Caco-2 (cell line): ENCODE measurements around the gene SFN. TPM values are rescaled to one million over a fixed set of nuclear protein-coding genes. Genes with fewer than 3 reads are reported as not detected.
"Not testable (repeated sequence)": the region's sequence is repeated elsewhere in the genome, so short reads cannot be mapped to it uniquely, and the experiment has no call there.

Experiments
- BruUV-seq: library from RNA; stranded (reverse); fragments of 400-500 nt; replicated peaks from 2 replicates; lab custom pipeline; 2021; lab: Mats Ljungman, UMichigan
- CTCF ChIA-PET: fragments of 300-600 bp; sonication (Branson Sonifier 250); formaldehyde crosslinking; loops from one replicate; lab custom pipeline; 2022; ENCODE audit warnings: antibody characterized with exemption; lab: Charles Lee
- POLR2A ChIA-PET: fragments of 300-600 bp; sonication (Branson Sonifier 250); formaldehyde crosslinking; loops from one replicate; lab custom pipeline; 2022; ENCODE audit warnings: antibody characterized with exemption; lab: Charles Lee
- DNase-seq, 2 experiments: peaks; one replicate each; pipeline versions ENCODE4 v3.0.0 to v3.0.0-alpha.2; 2020 to 2022
- H3K27me3 ChIP-seq: replicated peaks from 2 replicates; pipeline ENCODE4 v1.6.0; 2011; ENCODE audit warnings: low read length; ENCODE audit not compliant: control insufficient read depth, insufficient read depth
- H3K36me3 ChIP-seq: 2 replicates; pipeline ENCODE4 v1.5.1; 2011; ENCODE audit warnings: low read length; ENCODE audit not compliant: control insufficient read depth, insufficient read depth
- H3K4me1 ChIP-seq: fragments of 250-450 bp; sonication (Bioruptor Pico); 2 replicates; pipeline ENCODE4 v1.5.1; 2020; ENCODE audit warnings: mild to moderate bottlenecking
- H3K4me3 ChIP-seq: 2 replicates; pipeline ENCODE4 v1.5.1; 2011; ENCODE audit warnings: low read depth, mild to moderate bottlenecking, control low read depth, low read length
- H3K9me3 ChIP-seq: fragments of 250-450 bp; sonication (Bioruptor Pico); 2 replicates; pipeline ENCODE4 v1.5.1; 2020; ENCODE audit warnings: mild to moderate bottlenecking, moderate library complexity
- H3K27ac Mint-ChIP-seq: one replicate; pipeline ENCODE4 v1.8.0; 2022; ENCODE audit warnings: mixed read lengths; ENCODE audit not compliant: unreplicated experiment
- H3K27me3 Mint-ChIP-seq: one replicate; pipeline ENCODE4 v1.8.0; 2022; ENCODE audit warnings: mixed read lengths; ENCODE audit not compliant: insufficient read depth, unreplicated experiment
- H3K36me3 Mint-ChIP-seq: one replicate; pipeline ENCODE4 v1.8.0; 2022; ENCODE audit warnings: mild to moderate bottlenecking, mixed read lengths; ENCODE audit not compliant: insufficient read depth, unreplicated experiment
- H3K4me1 Mint-ChIP-seq: one replicate; pipeline ENCODE4 v1.8.0; 2022; ENCODE audit warnings: low read depth, mixed read lengths; ENCODE audit not compliant: unreplicated experiment
- H3K4me3 Mint-ChIP-seq: one replicate; pipeline ENCODE4 v1.8.0; 2022; ENCODE audit warnings: mild to moderate bottlenecking, moderate library complexity, mixed read lengths; ENCODE audit not compliant: unreplicated experiment
- H3K9me3 Mint-ChIP-seq: one replicate; pipeline ENCODE4 v1.8.0; 2022; ENCODE audit warnings: mixed read lengths; ENCODE audit not compliant: unreplicated experiment
- intact Hi-C: fragments of 100-400 bp; cut with micrococcal nuclease; formaldehyde crosslinking; loops from one replicate; pipeline ENCODE4 v1.10.0; 2022; ENCODE audit not compliant: unreplicated experiment
- total RNA-seq: library from RNA; stranded (reverse); gene quantifications from 2 replicates; pipeline ENCODE4 v1.2.3, GENCODE V29; 2022
- TF ChIP-seq, protein P1 (sequence below), 2 experiments: fragments of 200-600 bp in 1 of 2; IDR thresholded peaks; 1 replicate in 1 of 2; 2 replicates in 1 of 2; pipeline versions ENCODE4 v1.5.1 to v1.8.0; 2011 to 2022; ENCODE audit warnings: antibody characterized with exemption in 1 of 2, control low read depth in 1 of 2, inconsistent platforms in 1 of 2, low read depth in 1 of 2, low read length in 1 of 2, mild to moderate bottlenecking in 1 of 2, moderate library complexity in 1 of 2; ENCODE audit not compliant: insufficient read depth in 1 of 2, severe bottlenecking in 1 of 2, unreplicated experiment in 1 of 2

SFN gene
- total RNA-seq, 1 experiment from 2014 or later = 21.4 TPM

DNA sequence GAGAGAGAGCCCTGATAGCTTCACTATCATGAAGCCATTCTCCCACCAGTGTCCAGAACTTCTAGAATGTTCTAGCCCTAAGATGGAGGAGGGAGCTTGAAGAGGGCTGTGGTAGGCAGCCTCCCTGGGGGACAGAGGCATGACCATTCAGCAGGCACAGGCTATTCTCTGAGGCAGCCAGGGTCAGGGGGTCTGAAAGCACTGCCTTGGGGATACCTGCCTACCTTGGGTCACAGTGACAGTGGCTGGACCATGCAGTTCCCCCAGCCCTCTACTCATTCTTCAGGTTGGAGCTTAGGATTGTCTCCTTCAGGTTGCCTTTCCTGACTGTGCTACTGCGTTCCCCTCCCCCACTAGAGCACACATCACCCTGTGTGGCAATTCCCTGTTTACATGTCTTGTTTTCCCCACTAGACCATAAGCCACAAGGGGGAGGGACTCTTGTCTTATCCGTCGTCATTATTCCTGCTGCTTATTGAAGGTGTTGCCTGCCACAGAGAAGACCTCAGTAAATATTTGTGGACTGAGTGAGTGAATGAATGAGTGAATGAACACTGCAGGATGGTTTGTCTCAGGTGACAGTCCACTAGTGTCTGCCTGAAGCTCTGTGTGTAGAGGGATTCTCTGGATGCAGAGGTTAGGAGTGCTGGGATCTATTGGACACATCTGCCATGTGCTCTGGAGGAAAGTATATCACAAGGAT, 31.3 kb upstream of the SFN start:
- POLR2A ChIA-PET = no interaction called here
- Mint-ChIP-seq H3K4me3 (no peak overlapping the region), H3K36me3 (peaks cover 5% of the 10 kb centered on the region), H3K4me1 (peaks cover 10% of the 10 kb centered on the region), H3K9me3 (no peaks in the 10 kb centered on the region), H3K27ac (no peak overlapping the region), H3K27me3 (no peaks in the 10 kb centered on the region)
- intact Hi-C loops = no loop called here
- CTCF ChIA-PET = interaction anchor here (1.5 kb wide), 1 partner anchor 133 kb away, joined by 3 read pairs; no protein-coding TSS in a partner anchor
- BruUV-seq = no TSS peak
- no peaks in the 10 kb centered on the region for H3K9me3 ChIP-seq
- H3K4me1 ChIP-seq = no peaks in the 10 kb centered on the region
- H3K36me3 ChIP-seq = no peaks in the 10 kb centered on the region; the same call in 1 of the 2 replicates
- TF ChIP-seq, protein P1, sequence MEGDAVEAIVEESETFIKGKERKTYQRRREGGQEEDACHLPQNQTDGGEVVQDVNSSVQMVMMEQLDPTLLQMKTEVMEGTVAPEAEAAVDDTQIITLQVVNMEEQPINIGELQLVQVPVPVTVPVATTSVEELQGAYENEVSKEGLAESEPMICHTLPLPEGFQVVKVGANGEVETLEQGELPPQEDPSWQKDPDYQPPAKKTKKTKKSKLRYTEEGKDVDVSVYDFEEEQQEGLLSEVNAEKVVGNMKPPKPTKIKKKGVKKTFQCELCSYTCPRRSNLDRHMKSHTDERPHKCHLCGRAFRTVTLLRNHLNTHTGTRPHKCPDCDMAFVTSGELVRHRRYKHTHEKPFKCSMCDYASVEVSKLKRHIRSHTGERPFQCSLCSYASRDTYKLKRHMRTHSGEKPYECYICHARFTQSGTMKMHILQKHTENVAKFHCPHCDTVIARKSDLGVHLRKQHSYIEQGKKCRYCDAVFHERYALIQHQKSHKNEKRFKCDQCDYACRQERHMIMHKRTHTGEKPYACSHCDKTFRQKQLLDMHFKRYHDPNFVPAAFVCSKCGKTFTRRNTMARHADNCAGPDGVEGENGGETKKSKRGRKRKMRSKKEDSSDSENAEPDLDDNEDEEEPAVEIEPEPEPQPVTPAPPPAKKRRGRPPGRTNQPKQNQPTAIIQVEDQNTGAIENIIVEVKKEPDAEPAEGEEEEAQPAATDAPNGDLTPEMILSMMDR (IDR thresholded peaks at IDR 0.05; ENCODE audit: insufficient read depth in 1 of 2, low read depth in 1 of 2, low read length in 1 of 2, severe bottlenecking in 1 of 2, unreplicated experiment in 1 of 2) = no peak
- DNase-seq = peak in 1 of 2 experiments; percentile 43
- H3K4me3 ChIP-seq = no peak overlapping the region
- H3K27me3 ChIP-seq = no peaks in the 10 kb centered on the region

DNA sequence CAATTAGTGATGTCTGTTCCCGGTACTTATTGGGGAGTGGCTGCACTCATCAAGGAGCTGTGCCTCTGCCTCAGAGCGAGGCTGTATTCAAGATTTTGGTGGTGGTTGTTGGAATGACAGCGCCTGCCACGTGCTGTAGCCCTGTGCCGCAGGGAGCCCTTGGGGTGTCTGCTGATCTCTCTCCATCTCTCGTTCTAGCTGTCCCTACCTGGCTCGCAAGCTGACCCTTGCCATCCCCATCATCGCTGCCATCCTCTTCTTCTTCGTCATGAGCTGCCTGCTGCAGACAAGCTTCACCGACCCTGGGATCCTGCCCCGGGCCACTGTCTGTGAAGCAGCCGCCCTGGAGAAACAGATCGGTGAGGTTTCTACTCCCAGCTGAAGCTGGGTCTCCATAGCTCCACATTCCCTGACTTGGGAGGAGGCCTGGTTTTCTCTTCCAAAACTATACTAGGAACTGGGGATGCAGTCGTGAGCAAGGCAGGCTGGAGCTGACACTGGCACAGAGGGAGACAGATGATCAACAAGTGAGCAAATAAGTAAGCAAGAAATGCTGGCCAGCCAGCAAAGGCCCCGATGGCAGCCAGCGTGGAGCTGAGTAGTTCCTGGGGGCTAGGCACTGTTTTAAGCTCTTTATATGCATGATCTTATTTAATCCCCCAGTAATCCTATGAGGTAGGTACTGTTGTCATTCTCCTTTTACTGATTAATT, 30.5 kb upstream of the SFN start:
- DNase-seq = no peak
- CTCF ChIA-PET = no interaction called here
- Mint-ChIP-seq H3K27me3 (no peaks in the 10 kb centered on the region), H3K4me1 (peaks cover 8% of the 10 kb centered on the region), H3K4me3 (no peak overlapping the region), H3K9me3 (no peaks in the 10 kb centered on the region), H3K36me3 (peaks cover 2% of the 10 kb centered on the region), H3K27ac (no peak overlapping the region)
- Histone ChIP-seq H3K9me3 (no peaks in the 10 kb centered on the region), H3K4me3 (no peak overlapping the region), H3K27me3 (no peaks in the 10 kb centered on the region), H3K4me1 (no peaks in the 10 kb centered on the region), H3K36me3 (no peaks in the 10 kb centered on the region; the same call in 1 of the 2 replicates)
- POLR2A ChIA-PET = no interaction called here
- BruUV-seq = no TSS peak
- intact Hi-C loops = no loop called here
- TF ChIP-seq, protein P1 (IDR thresholded peaks at IDR 0.05; ENCODE audit: insufficient read depth in 1 of 2, low read depth in 1 of 2, low read length in 1 of 2, severe bottlenecking in 1 of 2, unreplicated experiment in 1 of 2) = no peak

DNA sequence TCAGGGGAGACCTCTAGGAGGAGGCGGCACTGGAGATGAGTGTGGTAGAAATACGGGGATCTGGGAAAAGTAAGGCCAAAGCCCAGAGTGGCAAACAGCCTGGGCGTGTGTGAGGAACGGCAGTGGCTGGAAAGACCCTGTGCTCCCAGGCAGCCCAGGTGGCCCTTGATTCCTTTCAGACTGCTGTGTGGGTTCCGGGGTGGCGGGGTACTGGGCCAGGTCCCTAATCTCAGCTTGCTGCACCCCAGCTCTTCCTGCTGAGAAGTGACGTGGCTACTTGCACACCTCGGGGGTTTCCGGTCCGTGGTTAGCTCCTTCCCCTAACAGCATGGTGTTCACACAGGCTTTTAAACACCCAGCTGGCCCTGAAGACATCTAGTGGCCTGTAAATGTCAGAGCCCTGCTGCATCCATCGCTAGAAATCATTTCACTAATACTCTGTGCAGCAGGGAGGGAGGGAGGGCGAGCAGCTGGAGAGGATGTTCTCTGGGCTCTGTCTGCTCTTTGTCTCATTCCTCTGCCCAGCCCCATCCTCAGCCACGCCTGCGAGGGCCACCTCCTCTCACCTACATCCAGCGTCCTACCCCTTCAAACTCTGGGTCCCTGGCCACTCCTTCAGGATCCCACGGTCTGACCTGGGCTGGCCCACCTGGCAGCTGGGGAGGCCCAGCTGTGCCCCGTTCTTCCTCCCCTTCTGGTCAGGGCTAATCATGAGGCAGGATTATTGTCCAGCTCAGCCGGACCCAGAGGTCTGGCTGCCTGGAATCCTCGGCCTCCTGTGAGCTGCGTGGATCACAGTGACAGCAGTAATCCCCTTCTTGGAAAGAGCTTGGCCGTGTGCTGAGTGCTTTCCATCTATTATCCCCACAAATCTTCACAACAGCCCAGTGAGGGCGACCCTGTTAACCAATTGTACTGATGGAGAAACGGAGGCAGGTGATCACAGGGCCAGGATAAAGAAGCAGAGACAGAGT, 29.2 kb upstream of the SFN start:
- Mint-ChIP-seq H3K4me1 (no peaks in the 10 kb centered on the region), H3K27ac (no peak overlapping the region), H3K27me3 (no peaks in the 10 kb centered on the region), H3K36me3 (peaks cover 7% of the 10 kb centered on the region), H3K9me3 (no peaks in the 10 kb centered on the region), H3K4me3 (no peak overlapping the region)
- Histone ChIP-seq H3K36me3 (no peaks in the 10 kb centered on the region; the same call in 1 of the 2 replicates), H3K9me3 (no peaks in the 10 kb centered on the region), H3K4me3 (no peak overlapping the region), H3K27me3 (no peaks in the 10 kb centered on the region), H3K4me1 (no peaks in the 10 kb centered on the region)
- BruUV-seq = no TSS peak
- intact Hi-C loops = no loop called here
- no peak for DNase-seq
- TF ChIP-seq, protein P1 (IDR thresholded peaks at IDR 0.05; ENCODE audit: insufficient read depth in 1 of 2, low read depth in 1 of 2, low read length in 1 of 2, severe bottlenecking in 1 of 2, unreplicated experiment in 1 of 2) = no peak
- ChIA-PET CTCF (no interaction called here), POLR2A (no interaction called here)

DNA sequence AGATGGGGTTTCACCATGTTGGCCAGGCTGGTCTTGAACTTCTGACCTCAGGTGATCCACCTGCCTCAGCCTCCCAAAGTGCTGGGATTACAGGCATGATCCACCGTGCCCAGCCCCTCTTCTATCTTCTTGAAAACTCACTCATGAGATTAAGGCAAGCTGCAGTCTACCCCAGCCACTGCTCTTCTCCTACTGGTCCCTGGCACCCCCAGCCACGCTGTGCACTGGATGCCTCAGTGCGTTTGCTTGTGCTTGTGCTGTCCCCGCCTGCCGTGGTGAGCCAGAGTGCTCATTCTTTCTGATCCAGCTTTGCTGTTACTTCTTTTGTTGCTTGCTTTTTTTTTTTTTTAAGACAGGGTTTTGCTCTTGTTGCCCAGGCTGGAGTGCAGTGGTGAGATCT, 25.3 kb upstream of the SFN start:
- intact Hi-C loops, H3K27ac Mint-ChIP-seq, H3K4me1 Mint-ChIP-seq, H3K9me3 Mint-ChIP-seq, H3K4me3 Mint-ChIP-seq, H3K4me1 ChIP-seq, H3K9me3 ChIP-seq, H3K4me3 ChIP-seq, H3K36me3 Mint-ChIP-seq, POLR2A ChIA-PET, H3K36me3 ChIP-seq, H3K27me3 Mint-ChIP-seq, DNase-seq, CTCF ChIA-PET, BruUV-seq, H3K27me3 ChIP-seq: not testable (repeated sequence)
